ENCODE data around the gene FFAR1. TPM values are rescaled to one million over a fixed set of nuclear protein-coding genes. Genes with fewer than 3 reads are reported as not detected.
A peak's percentile ranks its signal among the peaks of the same experiment; 100 is the strongest.
"Not testable (repeated sequence)": the region's sequence is repeated elsewhere in the genome, so short reads cannot be mapped to it uniquely, and the experiment has no call there.

FFAR1 gene
- total and polyA plus RNA-seq, 7 experiments from 2014 or later = 0.10 to 1.3 (median 0.24) TPM; not detected in 4

DNA sequence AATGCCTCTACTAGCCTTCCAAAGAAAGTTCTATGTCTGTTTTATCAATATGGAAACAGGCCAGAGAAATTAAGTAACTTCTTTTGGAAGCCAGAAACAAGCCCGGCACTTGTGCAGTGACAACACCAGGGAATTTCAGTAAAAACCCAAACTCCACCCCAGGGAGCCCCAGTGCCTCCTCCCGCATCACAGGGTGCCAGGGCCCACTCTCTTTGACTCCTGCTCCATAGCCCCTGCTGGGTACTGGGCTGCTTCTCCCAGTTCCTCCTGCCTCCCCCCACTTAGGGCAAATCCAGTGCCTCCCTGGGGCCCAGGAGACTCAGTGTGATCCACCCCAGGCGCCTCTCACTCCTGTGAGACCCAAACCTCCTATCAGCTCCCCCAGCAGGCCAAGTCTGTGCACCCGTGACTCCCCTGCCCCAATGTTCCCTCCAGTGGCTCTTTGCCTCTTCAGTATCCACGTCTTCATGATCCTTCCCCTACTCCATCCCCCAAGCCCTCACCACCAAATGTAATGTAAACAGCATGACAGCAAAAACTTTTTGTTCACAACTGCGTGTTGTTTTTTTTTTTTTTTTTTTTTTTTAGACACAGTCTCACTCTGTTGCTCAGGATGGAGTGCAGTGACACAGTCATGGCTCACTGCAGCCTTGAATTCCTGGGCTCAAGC lies 8.2 kb downstream of the FFAR1 start:
- DNase-seq (no peak), ATAC-seq (no peak)
- Histone ChIP-seq H3K4me1 (ENCODE audit: control insufficient read depth in 2 of 2, insufficient read depth in 2 of 2, low read length in 2 of 2) (peaks cover 0 to 5% of the 10 kb centered on the region in 2 donors), H3K4me3 (ENCODE audit: low read length) (no peak overlapping the region), H3K36me3 (ENCODE audit: control insufficient read depth in 2 of 3, insufficient read depth in 3 of 3, low read length in 3 of 3) (no peaks in the 10 kb centered on the region), H3K27me3 (ENCODE audit: control insufficient read depth in 2 of 2, insufficient read depth in 2 of 2, low read length in 2 of 2) (no peaks in the 10 kb centered on the region), H3K9me3 (ENCODE audit: control insufficient read depth in 2 of 3, low read length in 3 of 3) (no peaks in the 10 kb centered on the region), H3K27ac (ENCODE audit: low read depth, low read length) (no peak overlapping the region)
- Mint-ChIP-seq H3K36me3 (no peaks in the 10 kb centered on the region), H3K27me3 (peaks cover 0 to 5% (median 0%) of the 10 kb centered on the region in 5 donors), H3K4me3 (no peak overlapping the region), H3K27ac (peak overlapping the region in 2 of 9 donors; percentile 4 to 14), H3K9me3 (no peaks in the 10 kb centered on the region), H3K4me1 (peaks cover 12 to 17% (median 13%) of the 10 kb centered on the region in 7 donors)
- intact Hi-C loops (cut with micrococcal nuclease) = no loop called here
- ChIA-PET CTCF (interaction anchor here (0.6 to 1.8 kb wide), 4 partner anchors 79 to 139 kb away, joined by 4 to 8 read pairs (median 4); no protein-coding TSS in a partner anchor), POLR2A (interaction anchor here (0.7 to 1.0 kb wide), 2 partner anchors 108 to 198 kb away, joined by 3 to 5 read pairs; no protein-coding TSS in a partner anchor)

DNA sequence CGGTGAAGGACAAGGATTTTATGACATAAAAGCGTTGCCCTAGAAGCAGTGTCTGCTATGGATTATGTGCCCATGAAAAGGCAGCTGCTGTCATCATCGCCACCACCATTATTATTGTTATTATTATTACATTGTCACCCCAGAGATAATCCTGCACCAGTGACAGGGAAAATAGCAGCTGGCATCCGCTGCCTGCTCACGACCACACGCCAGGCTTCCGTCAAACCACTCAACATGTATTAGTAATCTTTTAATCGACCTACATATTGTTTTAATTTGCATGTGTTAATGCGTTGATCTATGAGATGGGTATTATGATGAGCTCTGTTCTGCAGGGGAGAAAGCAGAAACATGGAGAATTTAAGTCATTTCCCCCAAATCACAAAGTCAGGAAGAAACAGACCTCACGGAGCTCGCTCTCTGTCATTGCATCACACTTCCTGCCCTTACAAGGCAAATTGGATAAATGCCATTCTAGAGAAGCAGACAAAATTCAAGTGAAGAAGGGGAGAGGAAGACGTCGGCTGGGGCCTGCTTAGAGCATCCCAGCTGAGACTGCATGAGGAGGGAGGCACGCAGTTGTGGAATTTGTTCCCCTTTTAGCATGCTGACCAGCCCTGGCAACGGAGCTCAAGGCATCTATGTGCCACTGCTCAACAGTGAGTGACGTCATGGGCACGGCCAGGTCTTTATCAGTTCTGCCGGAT lies 10.3 kb downstream of the FFAR1 start, which contains the start of gene FFAR3:
Gene FFAR3, plus strand, starts transcription at position 594 of the 707 bp plus-strand sequence. CDS start 431 bp downstream, outside the sequence.
- peak in 4 of 9 donors; percentile 13 to 31 (median 22) for DNase-seq
- Histone ChIP-seq H3K36me3 (ENCODE audit: control insufficient read depth in 2 of 3, insufficient read depth in 3 of 3, low read length in 3 of 3) (no peaks in the 10 kb centered on the region), H3K4me1 (ENCODE audit: control insufficient read depth in 2 of 2, insufficient read depth in 2 of 2, low read length in 2 of 2) (no peaks in the 10 kb centered on the region), H3K4me3 (ENCODE audit: low read length) (no peak within 1 kb of the TSS), H3K27me3 (ENCODE audit: control insufficient read depth in 2 of 2, insufficient read depth in 2 of 2, low read length in 2 of 2) (no peaks in the 10 kb centered on the region), H3K27ac (ENCODE audit: low read depth, low read length) (no peak within 1 kb of the TSS), H3K9me3 (ENCODE audit: control insufficient read depth in 2 of 3, low read length in 3 of 3) (no peaks in the 10 kb centered on the region)
- Mint-ChIP-seq H3K9me3 (no peaks in the 10 kb centered on the region), H3K27ac (peak within 1 kb of the TSS in 4 of 9 donors; percentile 6 to 38 (median 11)), H3K4me3 (peak within 1 kb of the TSS; percentile 2 to 71 (median 39)), H3K4me1 (peaks cover 7 to 12% (median 9%) of the 10 kb centered on the region in 7 donors), H3K36me3 (no peaks in the 10 kb centered on the region), H3K27me3 (peaks cover 0 to 13% (median 5%) of the 10 kb centered on the region in 5 donors)
- ChIA-PET POLR2A (no interaction called here), CTCF (interaction anchor here (0.5 to 0.9 kb wide), 3 partner anchors 47 to 288 kb away, joined by 3 to 4 read pairs (median 3); no protein-coding TSS in a partner anchor)
- ATAC-seq = peak; percentile 73
- intact Hi-C loops (cut with micrococcal nuclease) = loop anchor here in 1 of 2 donors (1.0 kb wide), 1 partner anchor 104 kb away; no protein-coding TSS in a partner anchor

DNA sequence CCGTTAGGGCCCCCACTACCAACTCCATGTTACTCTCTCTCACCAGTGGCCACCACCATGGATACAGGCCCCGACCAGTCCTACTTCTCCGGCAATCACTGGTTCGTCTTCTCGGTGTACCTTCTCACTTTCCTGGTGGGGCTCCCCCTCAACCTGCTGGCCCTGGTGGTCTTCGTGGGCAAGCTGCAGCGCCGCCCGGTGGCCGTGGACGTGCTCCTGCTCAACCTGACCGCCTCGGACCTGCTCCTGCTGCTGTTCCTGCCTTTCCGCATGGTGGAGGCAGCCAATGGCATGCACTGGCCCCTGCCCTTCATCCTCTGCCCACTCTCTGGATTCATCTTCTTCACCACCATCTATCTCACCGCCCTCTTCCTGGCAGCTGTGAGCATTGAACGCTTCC lies 11.1 kb downstream of the FFAR1 start:
- H3K27ac Mint-ChIP-seq; H3K36me3 Mint-ChIP-seq; H3K9me3 Mint-ChIP-seq; H3K4me1 ChIP-seq (ENCODE audit: control insufficient read depth in 2 of 2, insufficient read depth in 2 of 2, low read length in 2 of 2); CTCF ChIA-PET; H3K27ac ChIP-seq (ENCODE audit: low read depth, low read length); POLR2A ChIA-PET; H3K4me3 ChIP-seq (ENCODE audit: low read length); DNase-seq; H3K9me3 ChIP-seq (ENCODE audit: control insufficient read depth in 2 of 3, low read length in 3 of 3); H3K36me3 ChIP-seq (ENCODE audit: control insufficient read depth in 2 of 3, insufficient read depth in 3 of 3, low read length in 3 of 3); H3K4me3 Mint-ChIP-seq; ATAC-seq; H3K27me3 ChIP-seq (ENCODE audit: control insufficient read depth in 2 of 2, insufficient read depth in 2 of 2, low read length in 2 of 2): not testable (repeated sequence)
- intact Hi-C loops (cut with micrococcal nuclease) = loop anchor here in 1 of 2 donors (1.0 kb wide), 1 partner anchor 103 kb away; no protein-coding TSS in a partner anchor
- peaks cover 0 to 13% (median 5%) of the 10 kb centered on the region in 5 donors for H3K27me3 Mint-ChIP-seq
- H3K4me1 Mint-ChIP-seq = peaks cover 7 to 12% (median 9%) of the 10 kb centered on the region in 7 donors

DNA sequence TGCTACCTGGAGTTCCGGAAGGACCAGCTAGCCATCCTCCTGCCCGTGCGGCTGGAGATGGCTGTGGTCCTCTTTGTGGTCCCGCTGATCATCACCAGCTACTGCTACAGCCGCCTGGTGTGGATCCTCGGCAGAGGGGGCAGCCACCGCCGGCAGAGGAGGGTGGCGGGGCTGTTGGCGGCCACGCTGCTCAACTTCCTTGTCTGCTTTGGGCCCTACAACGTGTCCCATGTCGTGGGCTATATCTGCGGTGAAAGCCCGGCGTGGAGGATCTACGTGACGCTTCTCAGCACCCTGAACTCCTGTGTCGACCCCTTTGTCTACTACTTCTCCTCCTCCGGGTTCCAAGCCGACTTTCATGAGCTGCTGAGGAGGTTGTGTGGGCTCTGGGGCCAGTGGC lies 11.7 kb downstream of the FFAR1 start:
- intact Hi-C loops (cut with micrococcal nuclease); H3K4me3 Mint-ChIP-seq: not testable (repeated sequence)

DNA sequence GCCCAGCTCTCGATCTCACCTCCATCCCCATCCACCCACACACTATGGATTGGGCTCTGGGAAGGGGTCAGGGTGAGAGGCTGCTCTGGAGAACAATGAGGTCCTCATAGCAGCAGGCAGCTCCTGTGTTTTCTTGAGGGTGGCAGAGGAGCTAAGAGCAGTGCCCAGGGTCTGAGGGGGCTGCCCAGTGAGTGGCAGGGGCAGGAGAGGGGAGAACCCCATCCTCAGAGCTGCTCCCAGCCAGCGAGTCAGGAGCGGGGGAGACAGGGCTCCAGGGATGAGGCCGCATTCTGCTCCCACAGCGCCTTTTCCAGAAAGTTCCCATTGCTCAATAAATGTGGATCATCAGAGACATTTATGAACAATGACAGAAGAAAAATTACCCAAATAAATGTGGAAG lies 12.4 kb downstream of the FFAR1 start:
- intact Hi-C loops (cut with micrococcal nuclease); H3K36me3 ChIP-seq (ENCODE audit: control insufficient read depth in 2 of 3, insufficient read depth in 3 of 3, low read length in 3 of 3); H3K27me3 ChIP-seq (ENCODE audit: control insufficient read depth in 2 of 2, insufficient read depth in 2 of 2, low read length in 2 of 2); ATAC-seq; H3K36me3 Mint-ChIP-seq; H3K4me3 Mint-ChIP-seq; H3K9me3 Mint-ChIP-seq; H3K4me1 ChIP-seq (ENCODE audit: control insufficient read depth in 2 of 2, insufficient read depth in 2 of 2, low read length in 2 of 2); H3K27ac Mint-ChIP-seq; DNase-seq; POLR2A ChIA-PET; CTCF ChIA-PET; H3K4me3 ChIP-seq (ENCODE audit: low read length); H3K9me3 ChIP-seq (ENCODE audit: control insufficient read depth in 2 of 3, low read length in 3 of 3); H3K27ac ChIP-seq (ENCODE audit: low read depth, low read length): not testable (repeated sequence)
- Mint-ChIP-seq H3K27me3 (peaks cover 0 to 18% (median 5%) of the 10 kb centered on the region in 5 donors), H3K4me1 (peaks cover 7 to 12% (median 9%) of the 10 kb centered on the region in 7 donors)

More for the DNA sequence above, 11.7 kb downstream of the FFAR1 start:
- H3K4me3 ChIP-seq (ENCODE audit: low read length); H3K27ac ChIP-seq (ENCODE audit: low read depth, low read length); POLR2A ChIA-PET; H3K4me1 ChIP-seq (ENCODE audit: control insufficient read depth in 2 of 2, insufficient read depth in 2 of 2, low read length in 2 of 2); H3K9me3 Mint-ChIP-seq; H3K27ac Mint-ChIP-seq; H3K9me3 ChIP-seq (ENCODE audit: control insufficient read depth in 2 of 3, low read length in 3 of 3); DNase-seq; H3K36me3 ChIP-seq (ENCODE audit: control insufficient read depth in 2 of 3, insufficient read depth in 3 of 3, low read length in 3 of 3); H3K27me3 ChIP-seq (ENCODE audit: control insufficient read depth in 2 of 2, insufficient read depth in 2 of 2, low read length in 2 of 2); ATAC-seq; H3K36me3 Mint-ChIP-seq; CTCF ChIA-PET: not testable (repeated sequence)
- H3K4me1 Mint-ChIP-seq = peaks cover 7 to 12% (median 9%) of the 10 kb centered on the region in 7 donors
- peaks cover 0 to 14% (median 5%) of the 10 kb centered on the region in 5 donors for H3K27me3 Mint-ChIP-seq

DNA sequence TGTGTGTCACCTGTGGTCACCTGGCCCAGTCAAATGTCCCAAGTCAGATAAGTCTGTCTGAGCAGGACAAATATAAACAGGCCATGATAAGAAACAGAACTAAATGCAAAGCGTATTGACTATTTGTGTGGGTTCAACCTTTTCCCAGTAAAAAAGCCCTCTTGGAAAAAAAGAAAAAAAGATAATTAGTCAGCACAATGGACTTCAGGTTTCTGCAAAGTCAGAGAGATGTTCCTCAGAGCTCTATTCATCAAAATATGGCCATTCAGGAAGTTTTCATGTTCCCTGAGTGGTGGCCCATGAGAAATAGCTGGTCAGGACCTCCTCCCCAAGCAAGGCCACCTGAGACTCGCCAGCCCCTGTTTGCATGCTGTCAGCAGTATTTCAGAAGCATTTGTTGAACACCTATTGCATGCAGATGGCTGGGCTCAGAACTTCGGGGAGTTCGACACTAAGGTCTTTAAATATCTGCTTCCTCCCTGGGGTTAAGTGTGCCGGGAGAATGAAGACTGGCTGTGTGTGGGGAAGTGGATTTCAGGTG lies 13.2 kb downstream of the FFAR1 start:
- no peak overlapping the region for H3K27ac Mint-ChIP-seq
- intact Hi-C loops (cut with micrococcal nuclease) = no loop called here
- DNase-seq = no peak
- ChIA-PET CTCF (interaction anchor here (0.6 to 1.1 kb wide), 2 partner anchors 8 to 144 kb away, joined by 3 to 4 read pairs; no protein-coding TSS in a partner anchor), POLR2A (no interaction called here)
- peaks cover 7 to 12% (median 9%) of the 10 kb centered on the region in 7 donors for H3K4me1 Mint-ChIP-seq
- Histone ChIP-seq H3K27me3 (ENCODE audit: control insufficient read depth in 2 of 2, insufficient read depth in 2 of 2, low read length in 2 of 2) (no peaks in the 10 kb centered on the region), H3K4me3 (ENCODE audit: low read length) (no peak overlapping the region), H3K27ac (ENCODE audit: low read depth, low read length) (no peak overlapping the region), H3K9me3 (ENCODE audit: control insufficient read depth in 2 of 3, low read length in 3 of 3) (no peaks in the 10 kb centered on the region), H3K4me1 (ENCODE audit: control insufficient read depth in 2 of 2, insufficient read depth in 2 of 2, low read length in 2 of 2) (no peaks in the 10 kb centered on the region), H3K36me3 (ENCODE audit: control insufficient read depth in 2 of 3, insufficient read depth in 3 of 3, low read length in 3 of 3) (no peaks in the 10 kb centered on the region)
- H3K9me3 Mint-ChIP-seq = no peaks in the 10 kb centered on the region
- H3K27me3 Mint-ChIP-seq = peaks cover 0 to 21% (median 9%) of the 10 kb centered on the region in 5 donors
- ATAC-seq = no peak
- H3K36me3 Mint-ChIP-seq = no peaks in the 10 kb centered on the region
- no peak overlapping the region for H3K4me3 Mint-ChIP-seq

Data from naive thymus-derived CD4-positive, alpha-beta T cell (primary cell).